ENCODE measurements around the gene MMP17.

GRCh38 chr12:131795690-131796410, 32.3 kb upstream of the MMP17 start:
- no peak for TF ChIP-seq MAX (IDR thresholded peaks at IDR 0.05; ENCODE audit: low read depth, low read length)
- no peak for TF ChIP-seq CTCF (IDR thresholded peaks at IDR 0.05 in 2 of 3, conservative IDR thresholded peaks at IDR 0.05 in 1 of 3; ENCODE audit: control insufficient read depth in 2 of 3, extremely low read depth in 1 of 3, insufficient read depth in 1 of 3, low read depth in 3 of 3, low read length in 3 of 3)
- no peak for TF ChIP-seq USF2 (IDR thresholded peaks at IDR 0.05; ENCODE audit: borderline replicate concordance, low read depth, low read length)
- no peak for TF ChIP-seq GATAD2B (conservative IDR thresholded peaks at IDR 0.05; ENCODE audit: low read depth)
- TF ChIP-seq POLR2AphosphoS5 (IDR thresholded peaks at IDR 0.05; ENCODE audit: low read length) = no peak
- no peak for TF ChIP-seq EZH2 (IDR thresholded peaks at IDR 0.05; ENCODE audit: borderline replicate concordance, control insufficient read depth, low read depth, low read length)
- no peak for TF ChIP-seq REST (IDR thresholded peaks at IDR 0.05; ENCODE audit: low read depth, low read length)
- TF ChIP-seq MEF2A (IDR thresholded peaks at IDR 0.05; ENCODE audit: insufficient read depth, low read depth, low read length) = no peak

Data from GM12878 (cell line).